ENCODE data around the gene MX2.

DNA sequence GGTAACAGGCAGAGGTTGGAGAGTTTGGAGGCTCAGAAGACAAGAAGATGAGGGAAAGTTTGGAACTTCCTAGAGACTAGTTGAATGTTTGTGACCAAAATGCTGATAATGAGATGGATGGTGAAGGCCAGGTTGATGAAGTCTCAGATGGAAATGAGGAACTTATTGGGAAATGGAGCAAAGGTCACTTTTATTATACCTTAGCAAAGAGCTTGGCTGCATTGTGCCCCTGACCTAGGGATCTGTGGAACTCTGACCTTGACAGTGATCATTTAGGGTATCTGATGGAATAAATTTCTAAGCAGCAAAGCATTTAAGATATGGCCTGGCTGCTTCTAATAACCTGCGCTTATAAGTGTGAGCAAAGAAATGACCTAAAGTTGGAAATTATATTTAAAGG lies 28.1 kb upstream of the MX2 start:
- TF ChIP-seq, protein P1, sequence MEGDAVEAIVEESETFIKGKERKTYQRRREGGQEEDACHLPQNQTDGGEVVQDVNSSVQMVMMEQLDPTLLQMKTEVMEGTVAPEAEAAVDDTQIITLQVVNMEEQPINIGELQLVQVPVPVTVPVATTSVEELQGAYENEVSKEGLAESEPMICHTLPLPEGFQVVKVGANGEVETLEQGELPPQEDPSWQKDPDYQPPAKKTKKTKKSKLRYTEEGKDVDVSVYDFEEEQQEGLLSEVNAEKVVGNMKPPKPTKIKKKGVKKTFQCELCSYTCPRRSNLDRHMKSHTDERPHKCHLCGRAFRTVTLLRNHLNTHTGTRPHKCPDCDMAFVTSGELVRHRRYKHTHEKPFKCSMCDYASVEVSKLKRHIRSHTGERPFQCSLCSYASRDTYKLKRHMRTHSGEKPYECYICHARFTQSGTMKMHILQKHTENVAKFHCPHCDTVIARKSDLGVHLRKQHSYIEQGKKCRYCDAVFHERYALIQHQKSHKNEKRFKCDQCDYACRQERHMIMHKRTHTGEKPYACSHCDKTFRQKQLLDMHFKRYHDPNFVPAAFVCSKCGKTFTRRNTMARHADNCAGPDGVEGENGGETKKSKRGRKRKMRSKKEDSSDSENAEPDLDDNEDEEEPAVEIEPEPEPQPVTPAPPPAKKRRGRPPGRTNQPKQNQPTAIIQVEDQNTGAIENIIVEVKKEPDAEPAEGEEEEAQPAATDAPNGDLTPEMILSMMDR (IDR thresholded peaks at IDR 0.05), result no peak
- no peak for TF ChIP-seq POLR2A (IDR thresholded peaks at IDR 0.05)

All from body of pancreas (tissue), 4 donors.